ENCODE data around the gene DPF1.

DPF1 gene

DNA sequence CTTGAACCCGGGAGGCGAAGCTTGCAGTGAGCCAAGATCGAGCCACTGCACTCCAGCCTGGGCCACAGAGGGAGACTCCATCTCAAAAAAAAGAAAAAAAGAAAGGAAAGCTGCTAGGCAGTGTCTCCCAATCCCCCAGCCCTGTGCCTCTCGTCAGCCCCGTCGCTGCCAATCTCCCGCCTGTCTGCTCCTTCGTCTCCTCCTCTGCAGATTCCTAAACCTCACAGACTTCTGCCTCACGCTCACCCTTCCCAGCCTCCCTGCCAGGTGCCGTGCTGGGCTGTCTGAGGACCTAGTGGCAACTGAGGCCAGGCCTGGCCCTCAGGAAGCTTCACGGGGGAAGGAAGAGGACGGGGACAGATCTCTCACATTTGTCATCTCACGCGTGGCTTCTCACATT lies 21.5 kb downstream of the DPF1 start:
- in situ Hi-C loops (cut with MboI; ENCODE audit: low sequenced_read_pairs) = no loop called here

DNA sequence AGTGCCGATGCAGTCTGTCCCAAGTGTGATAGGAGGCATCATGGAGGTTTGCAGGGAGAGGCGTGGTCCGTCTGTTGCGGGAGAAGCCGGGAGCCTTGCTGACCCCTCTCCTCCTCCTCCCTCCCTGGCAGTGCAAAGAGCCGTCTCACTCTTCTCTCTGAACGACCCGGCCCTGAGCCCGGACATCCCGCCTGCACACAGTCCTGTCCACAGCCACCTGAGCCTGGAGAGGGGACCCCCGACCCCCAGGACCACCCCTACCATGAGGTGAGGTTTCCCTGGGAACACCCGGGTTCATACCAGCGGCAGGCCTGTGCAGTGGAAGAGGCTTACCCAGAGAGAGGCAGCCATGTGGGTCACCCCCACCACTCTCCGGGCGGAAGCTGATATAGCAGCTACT lies 22.3 kb downstream of the DPF1 start:
- in situ Hi-C loops (cut with MboI; ENCODE audit: low sequenced_read_pairs) = no loop called here

DNA sequence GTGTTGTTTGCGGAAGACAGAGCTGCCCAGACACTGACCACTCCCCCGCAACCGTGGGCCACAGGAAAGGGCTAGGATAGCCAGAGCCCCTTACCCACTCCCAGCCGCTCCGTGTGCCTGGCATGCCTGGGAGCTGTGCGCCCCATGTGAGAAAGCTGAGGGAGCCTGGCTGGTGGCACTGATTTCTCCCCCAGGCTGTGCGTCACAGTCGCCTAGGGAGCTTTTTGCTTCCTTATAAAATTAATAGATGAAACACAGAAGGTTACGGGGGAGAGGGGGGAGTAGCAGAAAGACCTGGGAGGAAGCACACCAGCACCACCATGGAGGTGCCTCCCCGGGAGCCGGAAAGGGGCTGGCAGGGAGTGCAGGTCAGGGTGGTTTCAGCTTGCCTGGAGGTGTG lies 24.7 kb downstream of the DPF1 start:
- in situ Hi-C loops (cut with MboI; ENCODE audit: low sequenced_read_pairs) = no loop called here

DNA sequence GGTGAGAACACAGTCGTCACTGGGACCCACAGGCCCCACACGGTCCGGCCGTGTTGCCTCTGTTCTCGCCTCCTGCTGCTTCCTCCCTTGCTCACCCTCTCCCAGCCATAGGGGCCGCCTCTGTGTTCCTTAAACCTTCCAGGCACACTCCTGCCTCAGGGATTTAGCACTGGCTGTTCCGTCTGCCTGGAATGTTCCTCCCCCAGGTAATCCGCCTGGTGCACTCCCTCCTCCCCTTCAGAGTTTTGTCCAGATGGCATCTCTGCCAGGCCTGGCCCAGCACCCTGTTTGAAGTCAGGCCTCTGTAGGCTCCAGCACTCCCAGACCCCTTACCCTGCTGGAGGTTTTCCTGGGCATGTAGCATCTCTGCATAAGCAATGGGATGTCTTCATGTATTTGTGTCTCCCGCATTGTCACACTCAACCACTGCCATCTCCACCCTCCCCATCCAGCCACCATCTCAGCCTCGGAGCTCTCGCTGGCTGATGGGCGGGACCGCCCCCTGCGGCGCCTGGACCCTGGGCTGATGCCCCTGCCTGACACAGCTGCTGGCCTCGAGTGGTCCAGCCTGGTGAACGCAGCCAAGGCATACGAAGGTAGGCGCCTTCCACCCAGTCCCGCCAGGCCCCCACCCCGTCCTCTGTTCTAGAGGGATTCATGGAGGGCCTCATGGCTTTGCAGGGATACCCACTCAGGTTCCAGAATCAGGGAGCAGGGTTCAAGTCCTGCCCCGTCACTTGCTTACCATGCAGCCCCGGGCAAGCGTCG lies 25.9 kb downstream of the DPF1 start:
- in situ Hi-C loops (cut with MboI; ENCODE audit: low sequenced_read_pairs) = no loop called here

DNA sequence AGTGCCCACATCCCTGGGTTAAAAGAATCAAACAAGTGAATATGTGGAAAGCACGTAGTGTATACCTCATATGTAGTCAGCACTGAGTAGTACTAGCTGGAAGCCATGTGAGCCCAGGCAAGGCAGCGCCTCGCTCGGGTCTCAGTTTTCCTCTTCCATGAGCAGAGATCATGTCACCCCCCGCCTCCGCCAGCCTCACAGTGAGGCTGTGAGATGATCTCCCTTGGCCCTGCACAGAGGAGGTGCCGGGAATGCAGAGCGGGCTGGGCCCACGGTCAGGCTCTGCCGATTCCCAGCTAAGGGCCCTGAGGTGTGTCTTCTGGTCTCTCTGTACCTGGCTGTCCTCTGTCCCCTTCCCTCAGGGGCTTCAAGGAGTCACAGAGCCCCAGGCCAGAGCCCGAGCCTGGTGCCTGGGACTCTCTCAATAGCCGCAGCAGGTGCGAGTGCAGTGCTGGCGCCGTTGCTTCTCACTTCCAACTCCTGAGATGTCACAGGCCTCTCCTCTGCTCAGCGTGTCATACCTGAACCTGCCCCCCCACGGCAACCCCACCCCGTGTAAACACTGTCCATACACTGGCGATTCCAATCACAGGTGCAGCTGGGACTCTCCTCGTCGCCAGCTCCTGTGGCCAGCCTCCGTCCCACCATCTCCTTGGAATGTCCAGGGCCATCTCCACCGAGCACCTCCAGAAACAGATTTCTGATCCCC lies 26.9 kb downstream of the DPF1 start:
- in situ Hi-C loops (cut with MboI; ENCODE audit: low sequenced_read_pairs) = no loop called here

DNA sequence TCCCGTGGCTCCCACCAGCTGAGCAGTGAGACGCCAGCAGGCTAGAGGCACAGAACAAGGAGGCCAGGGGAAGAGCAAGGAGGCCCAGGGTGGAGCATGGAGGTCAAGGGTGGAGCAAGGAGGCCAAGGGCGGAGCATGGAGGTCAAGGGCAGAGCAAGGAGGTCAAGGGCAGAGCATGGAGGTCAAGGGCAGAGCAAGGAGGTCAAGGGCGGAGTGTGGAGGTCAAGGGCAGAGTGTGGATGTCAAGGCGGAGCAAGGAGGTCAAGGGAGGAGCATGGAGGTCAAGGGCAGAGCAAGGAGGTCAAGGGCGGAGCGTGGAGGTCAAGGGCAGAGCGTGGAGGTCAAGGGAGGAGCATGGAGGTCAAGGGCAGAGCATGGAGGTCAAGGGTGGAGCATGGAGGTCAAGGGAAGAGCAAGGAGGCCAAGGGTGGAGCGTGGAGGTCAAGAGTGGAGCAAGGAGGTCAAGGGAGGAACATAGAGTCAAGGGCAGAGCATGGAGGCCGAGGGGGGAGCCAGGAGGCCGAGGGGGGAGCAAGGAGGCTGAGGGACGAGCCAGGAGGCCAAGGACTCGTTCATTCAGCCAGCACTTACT lies 27.7 kb downstream of the DPF1 start:
- in situ Hi-C loops (cut with MboI; ENCODE audit: low sequenced_read_pairs) = no loop called here

DNA sequence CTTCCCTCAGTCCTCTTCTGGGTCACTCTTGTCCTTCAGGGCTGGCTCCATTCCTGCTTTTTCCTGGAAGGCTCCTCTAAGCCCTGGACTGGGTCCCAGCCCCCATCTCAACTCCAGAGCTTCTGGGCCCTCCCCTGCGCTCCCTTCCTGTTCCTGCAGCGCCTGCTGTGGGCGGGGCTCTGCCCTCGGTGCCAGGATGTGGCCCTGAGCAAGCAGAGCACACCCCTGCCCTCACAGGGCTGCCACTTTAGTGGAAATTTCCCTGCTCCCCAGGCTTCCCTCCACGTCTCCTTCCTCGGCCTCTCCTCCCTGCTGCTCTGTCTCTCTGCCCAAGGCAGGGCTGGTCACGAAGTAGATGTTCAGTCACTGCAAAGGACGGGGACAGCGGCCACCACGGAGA lies 28.8 kb downstream of the DPF1 start:
- in situ Hi-C loops (cut with MboI; ENCODE audit: low sequenced_read_pairs) = no loop called here

DNA sequence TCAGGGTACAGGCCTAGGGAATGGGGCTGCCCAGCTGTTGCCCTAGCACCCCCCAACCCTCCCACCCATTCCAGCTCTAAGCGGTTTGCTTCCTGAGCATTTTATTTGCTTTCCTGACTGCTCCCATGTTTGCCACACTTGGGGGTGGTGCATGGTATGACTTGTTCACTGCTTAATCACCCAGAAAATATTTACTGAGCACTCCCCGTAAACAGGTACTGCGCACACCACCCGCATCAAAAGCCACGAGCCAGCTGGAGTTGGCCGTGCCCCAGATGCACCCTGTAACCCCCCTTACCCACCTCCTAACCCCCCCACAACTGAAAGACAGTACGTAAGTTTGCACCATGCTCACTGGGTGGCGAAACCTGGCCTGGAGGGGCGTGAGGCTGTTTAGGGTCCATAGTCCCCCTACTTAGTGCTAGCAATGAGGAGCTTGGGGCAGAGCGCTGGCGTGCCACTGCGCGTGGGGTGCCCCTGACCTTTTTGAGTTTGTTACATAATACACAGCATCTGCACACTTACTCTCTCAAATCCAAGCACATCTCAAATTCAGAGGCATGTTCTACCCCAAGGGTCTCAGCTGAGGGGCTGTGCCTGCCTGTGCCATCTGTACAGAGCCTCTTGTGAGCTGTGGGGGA lies 29.8 kb downstream of the DPF1 start:
- in situ Hi-C loops (cut with MboI; ENCODE audit: low sequenced_read_pairs) = no loop called here

DNA sequence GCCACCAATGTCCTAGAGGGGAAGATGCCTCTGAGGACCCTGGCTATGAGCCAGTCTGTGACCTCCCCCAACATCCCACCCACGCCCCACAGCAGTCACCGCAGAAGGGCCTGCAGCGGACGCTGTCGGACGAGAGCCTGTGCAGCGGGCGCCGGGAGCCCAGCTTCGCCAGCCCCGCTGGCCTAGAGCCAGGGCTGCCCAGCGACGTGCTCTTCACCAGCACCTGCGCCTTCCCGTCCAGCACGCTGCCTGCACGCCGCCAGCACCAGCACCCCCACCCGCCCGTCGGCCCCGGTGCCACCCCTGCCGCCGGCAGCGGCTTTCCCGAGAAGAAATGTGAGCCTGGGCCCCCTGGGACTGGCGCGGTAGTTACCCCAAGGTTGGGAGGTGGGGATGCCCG lies 30.6 kb downstream of the DPF1 start:
- in situ Hi-C loops (cut with MboI; ENCODE audit: low sequenced_read_pairs) = no loop called here

DNA sequence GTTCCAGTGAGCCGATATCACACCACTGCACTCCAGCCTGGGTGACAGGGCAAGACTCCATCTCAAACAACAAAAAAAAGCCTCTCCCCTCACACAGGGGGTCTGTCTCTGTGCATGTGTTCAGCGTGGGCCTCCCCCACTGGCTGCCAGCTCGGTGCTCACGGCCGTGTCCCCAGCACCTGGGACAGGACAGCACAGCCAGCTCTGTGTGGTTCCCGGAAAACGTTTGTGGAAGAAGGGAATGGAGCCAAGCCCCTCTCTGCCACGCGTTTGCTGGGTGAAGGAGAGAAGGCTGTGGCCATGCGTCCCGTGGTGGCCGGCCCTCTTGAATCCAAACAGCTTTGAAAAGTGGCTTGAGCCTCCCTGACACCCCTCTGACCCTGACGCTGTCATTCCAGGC lies 32.3 kb downstream of the DPF1 start:
- in situ Hi-C loops (cut with MboI; ENCODE audit: low sequenced_read_pairs) = no loop called here

DNA sequence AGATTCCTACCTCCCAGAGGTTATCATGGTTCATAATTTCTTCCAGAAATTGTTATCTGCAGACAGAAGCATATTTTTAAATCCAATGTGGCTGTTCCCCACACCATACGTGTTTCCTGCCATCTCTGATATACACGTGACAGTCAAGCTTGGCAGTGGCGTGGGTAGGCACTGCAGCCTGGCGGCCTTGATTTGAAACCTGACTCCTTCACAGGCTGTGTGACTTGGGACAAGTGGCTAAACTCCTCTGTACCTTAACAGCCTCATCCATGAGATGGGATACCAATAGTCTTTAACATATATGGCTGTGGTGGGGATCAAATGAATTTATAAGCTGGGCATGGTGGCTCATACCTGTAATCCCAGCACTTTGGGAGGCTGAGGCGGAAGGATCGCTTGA lies 33.2 kb downstream of the DPF1 start:
- in situ Hi-C loops (cut with MboI; ENCODE audit: low sequenced_read_pairs) = no loop called here

DNA sequence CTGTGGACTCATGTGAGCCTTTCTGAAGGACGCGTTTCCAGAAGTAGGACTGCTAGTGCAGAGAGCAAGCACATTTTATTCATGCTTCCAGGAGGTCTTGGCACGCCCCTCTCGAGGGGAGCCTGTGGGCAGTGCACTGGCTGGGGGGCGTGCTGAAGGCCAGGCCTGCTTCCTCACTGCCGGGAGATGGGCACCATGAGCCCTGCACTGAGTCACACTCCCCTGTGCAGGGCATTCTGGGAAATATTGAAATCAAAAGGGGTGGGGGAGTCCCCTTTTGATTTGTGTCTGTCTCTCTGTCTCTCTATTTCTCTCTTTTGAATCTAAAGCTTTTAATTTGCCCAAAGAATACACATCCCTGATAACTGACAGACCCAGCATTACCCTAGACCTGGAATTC lies 34.0 kb downstream of the DPF1 start:
- in situ Hi-C loops (cut with MboI; ENCODE audit: low sequenced_read_pairs) = no loop called here

DNA sequence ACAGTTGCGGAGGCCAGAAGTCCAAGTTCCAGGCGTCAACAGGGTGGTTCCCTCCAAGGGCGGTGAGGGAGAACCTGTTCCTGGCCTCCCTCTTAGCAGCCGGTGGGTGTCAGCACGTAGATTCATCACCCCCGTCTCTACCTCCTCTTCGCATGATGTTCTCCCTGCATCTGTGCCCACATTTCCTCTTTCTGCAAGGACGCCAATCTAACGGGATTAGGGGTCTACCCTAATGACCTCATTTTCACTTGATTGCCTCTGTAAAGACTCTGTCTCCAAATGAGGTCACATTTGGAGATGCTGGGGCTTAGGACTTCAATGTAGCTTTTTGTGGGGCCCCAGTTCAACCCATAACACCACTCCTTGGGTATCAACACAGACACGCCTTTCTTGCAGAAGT lies 38.5 kb downstream of the DPF1 start:
- in situ Hi-C loops (cut with MboI; ENCODE audit: low sequenced_read_pairs) = no loop called here

DNA sequence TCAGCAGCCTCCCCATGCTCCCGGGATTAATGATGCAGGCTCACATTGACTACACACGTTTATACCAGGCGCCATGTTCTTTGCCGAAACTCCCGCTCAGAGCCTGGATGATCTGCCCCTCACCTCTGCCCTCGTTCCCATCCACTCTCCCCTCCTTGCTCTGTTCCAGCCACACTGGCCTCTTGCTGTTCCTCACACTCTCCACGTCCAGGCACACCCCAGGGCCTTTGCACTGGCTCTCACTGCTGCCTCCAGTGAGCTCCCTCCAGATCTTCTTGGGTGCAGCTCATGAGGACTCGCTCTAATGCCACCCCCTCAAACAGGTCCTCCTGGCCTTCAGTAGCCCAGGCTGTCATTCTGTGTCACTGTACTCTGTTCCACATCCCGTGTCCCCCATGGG lies 39.2 kb downstream of the DPF1 start:
- in situ Hi-C loops (cut with MboI; ENCODE audit: low sequenced_read_pairs) = no loop called here

DNA sequence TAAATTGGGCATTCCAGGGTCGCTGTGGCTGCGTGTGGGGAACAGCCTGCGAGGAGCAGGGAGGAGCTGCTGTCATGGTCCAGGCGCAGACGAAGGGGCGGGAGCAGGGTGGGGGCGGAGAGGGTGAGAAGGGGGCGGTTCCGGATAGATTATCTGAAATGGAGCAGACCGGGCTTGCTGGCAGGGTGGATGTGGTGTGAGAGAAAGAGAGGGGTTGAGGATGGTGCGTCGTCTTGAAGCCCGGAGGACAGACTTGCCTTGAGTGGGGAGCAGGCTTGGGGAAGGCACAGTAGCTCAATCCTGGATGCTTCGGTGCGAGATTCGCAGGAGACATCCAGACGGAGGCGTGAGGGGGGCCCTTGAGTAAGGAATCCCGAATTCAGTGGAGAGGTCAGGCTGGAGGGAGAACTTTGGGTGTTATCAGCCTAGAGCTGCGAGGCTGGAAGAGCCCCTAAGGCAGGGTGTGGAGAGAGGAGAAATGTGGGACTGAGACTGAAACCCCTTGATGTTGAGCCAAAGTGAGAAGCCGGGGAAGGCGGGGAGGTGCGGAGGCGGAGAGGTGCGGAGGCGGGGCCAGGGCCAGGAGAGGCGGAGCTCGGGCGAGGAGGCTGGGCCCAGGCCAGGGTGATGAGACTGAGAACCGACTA lies 40.6 kb downstream of the DPF1 start:
- in situ Hi-C loops (cut with MboI; ENCODE audit: low sequenced_read_pairs) = no loop called here

DNA sequence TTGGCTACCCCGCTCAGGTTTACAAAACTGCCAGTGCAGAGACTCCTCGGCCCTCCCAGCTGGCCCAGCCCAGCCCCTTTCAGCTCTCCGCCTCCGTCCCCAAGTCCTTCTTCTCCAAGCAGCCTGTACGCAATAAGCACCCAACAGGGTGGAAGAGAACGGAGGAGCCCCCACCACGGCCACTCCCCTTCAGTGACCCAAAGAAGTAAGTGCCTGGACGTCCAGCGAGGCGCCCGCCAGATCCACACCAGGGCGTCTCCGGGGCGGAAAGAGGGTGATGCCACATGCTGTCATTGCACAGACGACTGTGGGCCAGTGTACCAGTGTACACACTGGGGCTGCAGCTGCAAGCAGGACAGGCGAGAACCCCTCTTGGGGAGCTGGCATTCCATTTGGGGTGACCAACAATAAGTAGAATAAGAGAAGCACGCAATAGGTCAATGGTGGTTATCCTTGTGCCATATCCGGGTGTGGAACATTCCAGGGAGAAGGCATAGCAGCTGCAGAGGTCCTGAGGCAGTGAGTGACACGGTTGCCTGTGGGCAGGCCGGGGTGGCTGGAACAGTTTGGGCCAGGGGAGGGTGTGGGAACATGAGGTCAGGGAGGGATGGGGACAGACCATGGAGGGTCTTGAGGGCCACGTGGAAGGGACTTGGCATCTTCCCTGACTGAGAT lies 41.3 kb downstream of the DPF1 start:
- in situ Hi-C loops (cut with MboI; ENCODE audit: low sequenced_read_pairs) = no loop called here

DNA sequence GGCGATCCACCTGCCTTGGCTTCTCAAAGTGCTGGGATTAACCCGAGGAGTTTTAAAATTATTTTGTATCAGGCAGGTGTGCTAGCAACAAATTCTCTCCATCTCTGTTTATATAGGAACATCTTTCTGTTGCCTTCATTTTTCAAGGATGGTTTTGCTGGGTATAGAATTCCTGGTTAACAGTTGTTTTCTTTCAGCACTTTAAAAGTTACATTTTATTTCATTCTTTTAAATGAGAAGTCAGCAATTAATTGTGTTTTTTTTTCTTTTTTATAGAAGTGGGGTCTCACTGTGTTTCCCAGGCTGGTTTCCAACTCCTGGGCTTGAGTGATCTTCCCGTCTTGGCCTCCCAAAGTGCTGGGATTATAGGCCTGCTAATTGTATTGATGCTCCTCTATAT lies 44.0 kb downstream of the DPF1 start:
- in situ Hi-C loops (cut with MboI; ENCODE audit: low sequenced_read_pairs) = no loop called here

DNA sequence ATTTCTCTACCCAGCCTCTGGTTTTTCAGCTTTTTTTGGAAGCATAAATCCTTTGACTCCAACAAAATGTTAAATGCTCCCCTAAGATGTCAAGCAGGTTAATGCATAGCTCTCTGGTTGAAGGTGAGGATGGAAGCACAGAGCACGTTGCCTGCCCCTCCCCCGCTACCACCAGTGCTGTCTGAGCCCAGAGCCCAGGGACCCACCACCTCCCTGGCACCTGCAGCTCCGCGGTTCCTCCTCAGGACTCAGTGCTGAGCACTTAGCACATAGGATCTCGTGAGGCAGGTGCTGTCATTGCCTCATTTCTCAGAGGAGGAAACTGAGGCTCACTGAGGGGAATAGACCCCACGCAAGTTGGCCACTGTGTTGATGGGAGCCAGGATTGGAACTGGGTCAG lies 48.6 kb downstream of the DPF1 start:
- in situ Hi-C loops (cut with MboI; ENCODE audit: low sequenced_read_pairs) = no loop called here

DNA sequence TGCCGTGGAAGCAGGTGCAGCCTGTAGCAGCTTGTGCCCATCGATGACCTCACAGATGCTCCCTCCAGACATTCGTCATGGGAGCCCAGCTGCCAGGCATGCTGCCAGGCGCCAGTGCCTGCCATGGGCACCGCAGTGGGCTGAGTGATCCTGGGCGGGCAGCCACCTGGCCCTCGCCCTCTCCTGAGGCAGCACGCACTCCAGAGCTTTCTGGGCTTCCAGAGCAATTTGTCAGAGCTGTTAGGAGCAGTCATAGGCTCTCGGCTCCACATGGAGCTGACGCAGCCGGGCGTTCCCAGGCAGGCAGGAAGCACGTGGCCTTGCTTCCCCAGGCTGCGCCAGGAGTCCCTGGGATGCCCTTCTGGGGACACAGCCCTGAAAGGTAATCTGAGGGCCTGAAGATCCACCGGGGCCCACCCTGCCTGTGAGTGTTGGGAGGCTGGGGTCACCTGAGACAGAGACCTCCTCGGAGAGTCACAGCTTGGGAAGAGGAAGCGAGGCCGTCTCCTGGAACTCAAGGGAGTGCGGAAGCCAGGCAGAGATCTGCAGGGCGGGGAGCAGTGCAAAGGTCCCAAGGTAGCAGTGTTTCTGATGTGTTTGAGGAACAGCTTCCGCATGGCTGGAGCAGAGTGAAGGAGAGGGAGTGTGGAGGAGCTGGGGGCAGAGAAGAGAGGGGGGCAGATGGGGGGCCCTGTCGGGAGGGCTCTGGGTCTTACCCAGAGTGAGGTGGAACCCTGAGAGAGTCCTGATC lies 50.6 kb downstream of the DPF1 start:
- in situ Hi-C loops (cut with MboI; ENCODE audit: low sequenced_read_pairs) = no loop called here

DNA sequence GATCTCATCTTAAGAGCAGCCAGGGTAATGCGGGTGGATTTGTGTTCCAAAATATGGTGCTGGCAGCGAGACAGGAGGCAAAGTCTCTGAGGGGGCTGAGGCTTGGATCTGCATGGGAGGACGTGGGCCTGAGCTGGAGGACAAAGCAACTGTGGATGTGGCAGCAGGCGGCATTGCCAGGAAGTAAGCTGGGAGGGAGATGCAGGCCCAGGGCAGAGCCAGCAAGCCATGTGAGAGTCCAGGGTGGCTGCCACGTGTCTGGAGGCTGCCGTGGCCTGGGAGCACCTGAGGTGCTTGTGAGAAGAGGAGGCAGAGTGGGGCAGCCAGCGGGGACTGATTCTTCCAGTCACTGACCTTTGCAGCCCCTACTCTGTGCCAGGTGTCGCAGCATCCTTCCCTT lies 52.0 kb downstream of the DPF1 start:
- in situ Hi-C loops (cut with MboI; ENCODE audit: low sequenced_read_pairs) = no loop called here

All from HL-60/S4 treated with retinoic acid at 250 ng/mL for 4 days and 3 days (cell line).